ENCODE results near the gene SRP68.

GRCh38 chr17:76050538-76051467 lies 21.5 kb downstream of the SRP68 start:
- TF ChIP-seq POLR2A (IDR thresholded peaks at IDR 0.05; ENCODE audit: low read length) (no peak), GATA1 (IDR thresholded peaks at IDR 0.05; ENCODE audit: low read depth, low read length) (no peak)

All from erythroblast (primary cell).